HEK293T (cell line): ENCODE measurements around the gene CPTP.

ENCODE experiments used
- ARNT ChIP-seq: fragments of 450-650 bp; IDR thresholded peaks from 2 replicates; pipeline ENCODE4 v1.6.1; 2017; ENCODE audit warnings: mild to moderate bottlenecking
- BHLHE40 ChIP-seq: fragments of 450-650 bp; IDR thresholded peaks from 2 replicates; pipeline ENCODE4 v1.6.1; 2016; ENCODE audit warnings: mild to moderate bottlenecking, moderate library complexity, borderline replicate concordance
- CTBP1 ChIP-seq: fragments of 450-650 bp; IDR thresholded peaks from 2 replicates; pipeline ENCODE4 v1.6.1; 2016; ENCODE audit warnings: borderline replicate concordance
- ELF4 ChIP-seq: fragments of 450-650 bp; IDR thresholded peaks from 2 replicates; pipeline ENCODE4 v1.6.1; 2017; ENCODE audit warnings: antibody characterized with exemption
- FOXA1 ChIP-seq: fragments of 450-650 bp; IDR thresholded peaks from 2 replicates; pipeline ENCODE4 v1.6.1; 2016; ENCODE audit warnings: mild to moderate bottlenecking
- FOXM1 ChIP-seq: fragments of 450-650 bp; IDR thresholded peaks from 2 replicates; pipeline ENCODE4 v1.6.1; 2017; ENCODE audit warnings: mild to moderate bottlenecking, borderline replicate concordance
- HDGF ChIP-seq: fragments of 450-650 bp; IDR thresholded peaks from 2 replicates; pipeline ENCODE4 v1.6.1; 2017; ENCODE audit warnings: antibody characterized with exemption, borderline replicate concordance
- PKNOX1 ChIP-seq: fragments of 450-650 bp; IDR thresholded peaks from 2 replicates; pipeline ENCODE4 v1.6.1; 2016
- SP1 ChIP-seq: fragments of 450-650 bp; IDR thresholded peaks from 2 replicates; pipeline ENCODE4 v1.6.1; 2017
- SUZ12 ChIP-seq: fragments of 450-650 bp; IDR thresholded peaks from 2 replicates; pipeline ENCODE4 v1.6.1; 2016; ENCODE audit warnings: mild to moderate bottlenecking
- TARDBP ChIP-seq: fragments of 450-650 bp; IDR thresholded peaks from 2 replicates; pipeline ENCODE4 v1.6.1; 2016
- ZNF384 ChIP-seq: fragments of 450-650 bp; IDR thresholded peaks from 2 replicates; pipeline ENCODE4 v1.6.1; 2016

DNA sequence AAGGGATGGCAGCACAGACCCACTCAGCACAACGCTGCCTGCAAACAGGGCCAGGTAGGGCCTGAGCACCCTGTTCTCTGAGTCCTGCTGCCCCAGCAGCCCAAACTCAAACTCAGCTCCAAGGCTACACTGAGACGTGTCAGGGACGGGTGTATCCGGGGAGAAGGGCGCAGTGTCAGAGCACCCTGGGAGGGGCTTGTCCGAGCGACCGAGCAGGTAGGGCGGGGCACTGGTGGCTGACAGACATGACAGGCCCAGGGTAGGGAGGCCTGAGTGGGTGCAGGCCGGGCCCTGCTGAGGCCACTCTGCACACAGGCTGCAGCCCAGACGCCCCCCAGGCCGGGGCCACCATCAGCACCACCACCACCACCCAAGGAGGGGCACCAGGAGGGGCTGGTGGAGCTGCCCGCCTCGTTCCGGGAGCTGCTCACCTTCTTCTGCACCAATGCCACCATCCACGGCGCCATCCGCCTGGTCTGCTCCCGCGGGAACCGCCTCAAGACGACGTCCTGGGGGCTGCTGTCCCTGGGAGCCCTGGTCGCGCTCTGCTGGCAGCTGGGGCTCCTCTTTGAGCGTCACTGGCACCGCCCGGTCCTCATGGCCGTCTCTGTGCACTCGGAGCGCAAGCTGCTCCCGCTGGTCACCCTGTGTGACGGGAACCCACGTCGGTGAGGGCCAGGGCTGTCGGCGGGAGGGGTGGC, 38.8 kb upstream of the CPTP start:
- TF ChIP-seq SP1 (no peak), CTBP1 (no peak), FOXM1 (no peak), SUZ12 (no peak), PKNOX1 (no peak), BHLHE40 (no peak), TARDBP (no peak), HDGF (no peak), FOXA1 (no peak), ARNT (no peak), ZNF384 (no peak), ELF4 (no peak)
